Hepatocyte (in vitro differentiated cells): ENCODE data around the gene RBMS1. TPM values are rescaled to one million over a fixed set of nuclear protein-coding genes. Genes with fewer than 3 reads are reported as not detected.
A peak's percentile ranks its signal among the peaks of the same experiment; 100 is the strongest.

ENCODE experiments used
- DNase-seq: peaks from one replicate; pipeline ENCODE4 v3.0.0-alpha.2; 2016; ENCODE audit warnings: low spot score
- H2AFZ ChIP-seq: fragments of 200-600 bp; sonication (generic); 2 replicates; pipeline ENCODE4 v1.6.0; 2016; ENCODE audit warnings: antibody characterized with exemption, mild to moderate bottlenecking
- H3K27ac ChIP-seq: fragments of 200-600 bp; sonication (generic); 2 replicates; pipeline ENCODE4 v1.5.1; 2016; ENCODE audit warnings: mild to moderate bottlenecking
- H3K27me3 ChIP-seq: fragments of 200-600 bp; sonication (generic); 2 replicates; pipeline ENCODE4 v1.6.1; 2016
- H3K36me3 ChIP-seq: fragments of 200-600 bp; sonication (generic); replicated peaks from 2 replicates; pipeline ENCODE4 v1.5.1; 2016; ENCODE audit warnings: low read depth; ENCODE audit not compliant: insufficient read depth
- H3K4me1 ChIP-seq: fragments of 200-600 bp; sonication (generic); 2 replicates; pipeline ENCODE4 v1.5.1; 2016; ENCODE audit warnings: mild to moderate bottlenecking, moderate library complexity; ENCODE audit not compliant: insufficient read depth
- H3K4me2 ChIP-seq: fragments of 200-600 bp; sonication (generic); 2 replicates; pipeline ENCODE4 v1.6.0; 2016
- H3K4me3 ChIP-seq: fragments of 200-600 bp; sonication (generic); 2 replicates; pipeline ENCODE4 v1.5.1; 2016; ENCODE audit warnings: mild to moderate bottlenecking
- H3K79me2 ChIP-seq: fragments of 200-600 bp; sonication (generic); 2 replicates; pipeline ENCODE4 v1.6.0; 2017; ENCODE audit warnings: mild to moderate bottlenecking
- H3K9me2 ChIP-seq: fragments of 200-600 bp; sonication (generic); replicated peaks from 2 replicates; pipeline ENCODE4 v1.6.0; 2017; ENCODE audit warnings: mild to moderate bottlenecking; ENCODE audit not compliant: insufficient read depth
- H3K9me3 ChIP-seq: fragments of 200-600 bp; sonication (generic); 2 replicates; pipeline ENCODE4 v1.5.1; 2016; ENCODE audit warnings: low read depth, mild to moderate bottlenecking
- H4K20me1 ChIP-seq: fragments of 200-600 bp; sonication (generic); 2 replicates; pipeline ENCODE4 v1.6.0; 2016; ENCODE audit warnings: mild to moderate bottlenecking; ENCODE audit not compliant: insufficient read depth, poor library complexity, severe bottlenecking
- EZH2 ChIP-seq: fragments of 200-600 bp; sonication (generic); IDR thresholded peaks from 2 replicates; pipeline ENCODE4 v1.6.1; 2016; ENCODE audit warnings: antibody characterized with exemption, mild to moderate bottlenecking, borderline replicate concordance
- EZH2phosphoT487 ChIP-seq: fragments of 200-600 bp; sonication (generic); IDR thresholded peaks from one replicate; pipeline ENCODE4 v1.6.1; 2018; ENCODE audit warnings: antibody characterized with exemption, mild to moderate bottlenecking, low read depth, moderate library complexity; ENCODE audit not compliant: unreplicated experiment, severe bottlenecking
- WGBS: methylation state at CpG from one replicate; pipeline ENCODE4 v1.1.6; 2016; ENCODE audit warnings: low lambda C conversion rate; ENCODE audit errors: missing lambda C conversion rate; 5-methylcytosine and 5-hydroxymethylcytosine counted together
- polyA plus RNA-seq: library from polyadenylated mRNA; unstranded; fragments of >200 nt; fragmentation: Nextera tagmentation; extraction: Ambion mirVana; gene quantifications from 2 replicates; pipeline ENCODE4 v1.2.1, GENCODE V29; 2016
- total RNA-seq: library from RNA; depleted of rRNA; stranded (reverse); fragments of >200 nt; gene quantifications from 2 replicates; pipeline ENCODE4 v1.2.3, GENCODE V29; 2014
- TF ChIP-seq, protein P1 (sequence below): fragments of 200-600 bp; sonication (generic); IDR thresholded peaks from 2 replicates; pipeline ENCODE4 v1.5.1; 2016; ENCODE audit warnings: antibody characterized with exemption, mild to moderate bottlenecking; ENCODE audit not compliant: poor library complexity

Gene RBMS1
- total and polyA plus RNA-seq, 2 experiments from 2014 or later, result 87.9 to 103 TPM

- no peaks in the 10 kb centered on the region for H3K36me3 ChIP-seq
- 2% methylated on average over 38 of the region's 39 CpGs for WGBS
- no peak for TF ChIP-seq EZH2
- TF ChIP-seq, protein P1, sequence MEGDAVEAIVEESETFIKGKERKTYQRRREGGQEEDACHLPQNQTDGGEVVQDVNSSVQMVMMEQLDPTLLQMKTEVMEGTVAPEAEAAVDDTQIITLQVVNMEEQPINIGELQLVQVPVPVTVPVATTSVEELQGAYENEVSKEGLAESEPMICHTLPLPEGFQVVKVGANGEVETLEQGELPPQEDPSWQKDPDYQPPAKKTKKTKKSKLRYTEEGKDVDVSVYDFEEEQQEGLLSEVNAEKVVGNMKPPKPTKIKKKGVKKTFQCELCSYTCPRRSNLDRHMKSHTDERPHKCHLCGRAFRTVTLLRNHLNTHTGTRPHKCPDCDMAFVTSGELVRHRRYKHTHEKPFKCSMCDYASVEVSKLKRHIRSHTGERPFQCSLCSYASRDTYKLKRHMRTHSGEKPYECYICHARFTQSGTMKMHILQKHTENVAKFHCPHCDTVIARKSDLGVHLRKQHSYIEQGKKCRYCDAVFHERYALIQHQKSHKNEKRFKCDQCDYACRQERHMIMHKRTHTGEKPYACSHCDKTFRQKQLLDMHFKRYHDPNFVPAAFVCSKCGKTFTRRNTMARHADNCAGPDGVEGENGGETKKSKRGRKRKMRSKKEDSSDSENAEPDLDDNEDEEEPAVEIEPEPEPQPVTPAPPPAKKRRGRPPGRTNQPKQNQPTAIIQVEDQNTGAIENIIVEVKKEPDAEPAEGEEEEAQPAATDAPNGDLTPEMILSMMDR, result no peak
- TF ChIP-seq EZH2phosphoT487, result no peak
- H4K20me1 ChIP-seq, result peaks cover 19% of the 10 kb centered on the region
- DNase-seq, result peak; percentile 69
- H3K27me3 ChIP-seq, result no peaks in the 10 kb centered on the region
- peak overlapping the region; percentile 86 for H3K4me3 ChIP-seq
- peak overlapping the region; percentile 98 for H3K27ac ChIP-seq
- H3K4me2 ChIP-seq, result peak overlapping the region; percentile 73
- peaks cover 82% of the 10 kb centered on the region for H3K79me2 ChIP-seq
- no peaks in the 10 kb centered on the region for H3K9me3 ChIP-seq
- no peaks in the 10 kb centered on the region for H3K9me2 ChIP-seq
- peaks cover 42% of the 10 kb centered on the region for H3K4me1 ChIP-seq
- peak overlapping the region; percentile 29 for H2AFZ ChIP-seq
These were observed 86.8 kb downstream of the RBMS1 start for GRCh38 chr2:160406591-160407392.

DNA sequence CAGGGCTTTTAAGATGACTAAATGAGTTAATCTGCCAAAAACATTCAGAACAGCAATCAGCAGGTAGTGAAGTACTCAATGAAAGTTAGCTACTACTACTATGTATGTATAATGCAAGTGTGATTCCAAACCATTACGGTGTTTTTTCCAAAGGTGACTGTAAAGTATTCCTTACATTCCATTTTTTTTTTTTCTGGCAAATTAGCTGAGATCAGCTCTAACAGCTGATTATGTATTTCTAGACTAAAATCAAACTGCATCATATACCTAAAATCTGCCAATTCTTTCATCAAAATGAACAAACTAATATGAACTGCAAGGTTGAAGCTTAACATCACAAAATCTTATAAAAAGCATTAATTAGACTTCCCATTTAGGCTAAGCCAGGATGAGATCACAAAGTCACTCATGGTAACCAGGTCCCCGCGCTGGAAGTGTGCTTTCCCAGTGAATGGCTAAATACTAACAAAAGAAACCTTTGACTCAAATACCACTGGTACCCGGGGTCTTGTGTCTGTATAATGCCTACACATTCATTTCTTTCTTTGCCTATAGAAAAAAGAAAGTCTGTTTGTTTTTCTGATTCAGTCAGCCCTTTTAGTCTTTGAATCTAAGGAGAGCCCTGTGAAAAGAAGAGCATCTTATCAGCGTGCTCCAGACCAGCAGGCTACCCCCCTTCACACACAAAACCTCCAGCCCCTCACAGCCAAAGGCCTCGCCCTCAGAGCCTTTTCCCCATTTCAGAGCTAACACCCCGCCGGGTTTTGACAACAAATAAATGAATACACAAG lies 88.3 kb downstream of the RBMS1 start:
- Histone ChIP-seq H3K27me3 (no peaks in the 10 kb centered on the region), H3K4me1 (peaks cover 45% of the 10 kb centered on the region), H3K4me2 (peak overlapping the region; percentile 73), H3K79me2 (peaks cover 82% of the 10 kb centered on the region), H2AFZ (no peak overlapping the region), H3K9me2 (no peaks in the 10 kb centered on the region), H3K9me3 (no peaks in the 10 kb centered on the region), H3K27ac (peak overlapping the region; percentile 98), H3K36me3 (no peaks in the 10 kb centered on the region), H4K20me1 (peaks cover 25% of the 10 kb centered on the region), H3K4me3 (peak overlapping the region; percentile 86)
- TF ChIP-seq, protein P1, result no peak
- TF ChIP-seq EZH2 (no peak), EZH2phosphoT487 (no peak)
- no peak for DNase-seq
- WGBS, result 32% methylated on average over 8 of the region's 8 CpGs

- no peak overlapping the region for H2AFZ ChIP-seq
- H3K9me3 ChIP-seq, result no peaks in the 10 kb centered on the region
- H4K20me1 ChIP-seq, result peaks cover 44% of the 10 kb centered on the region
- peak overlapping the region; percentile 66 for H3K27ac ChIP-seq
- no peak overlapping the region for H3K4me3 ChIP-seq
- H3K4me1 ChIP-seq, result peaks cover 55% of the 10 kb centered on the region
- H3K79me2 ChIP-seq, result peaks cover 85% of the 10 kb centered on the region
- no peaks in the 10 kb centered on the region for H3K27me3 ChIP-seq
- DNase-seq, result peak; percentile 46
- WGBS, result 57% methylated on average over 5 of the region's 5 CpGs
- TF ChIP-seq EZH2 (no peak), EZH2phosphoT487 (no peak)
- TF ChIP-seq, protein P1, result no peak
- H3K4me2 ChIP-seq, result peak overlapping the region; percentile 73
- no peaks in the 10 kb centered on the region for H3K9me2 ChIP-seq
- H3K36me3 ChIP-seq, result no peaks in the 10 kb centered on the region
These were observed 90.3 kb downstream of the RBMS1 start for GRCh38 chr2:160402997-160403979.
